ENCODE results near the gene TIPRL.
"Not testable (repeated sequence)": the region's sequence is repeated elsewhere in the genome, so short reads cannot be mapped to it uniquely, and the experiment has no call there.

Gene TIPRL

GRCh38 chr1:168163670-168164069, 15.1 kb upstream of the TIPRL start:
- no peak overlapping the region for H3K4me3 ChIP-seq (ENCODE audit: low read depth, low read length)
- no peaks in the 10 kb centered on the region for H3K36me3 ChIP-seq (ENCODE audit: control insufficient read depth, insufficient read depth, low read length)
- H3K4me1 ChIP-seq (ENCODE audit: control insufficient read depth, insufficient read depth, low read length) = no peaks in the 10 kb centered on the region
- no peak overlapping the region for H3K9ac ChIP-seq (ENCODE audit: low read depth, low read length)
- H3K27me3 ChIP-seq (ENCODE audit: control insufficient read depth, insufficient read depth, low read length) = no peaks in the 10 kb centered on the region
- H3K9me3 ChIP-seq (ENCODE audit: control insufficient read depth, insufficient read depth, low read length) = no peaks in the 10 kb centered on the region

- Histone ChIP-seq H3K4me3 (ENCODE audit: low read depth, low read length) (no peak overlapping the region), H3K9me3 (ENCODE audit: control insufficient read depth, insufficient read depth, low read length) (no peaks in the 10 kb centered on the region), H3K9ac (ENCODE audit: low read depth, low read length) (no peak overlapping the region), H3K27me3 (ENCODE audit: control insufficient read depth, insufficient read depth, low read length) (no peaks in the 10 kb centered on the region), H3K36me3 (ENCODE audit: control insufficient read depth, insufficient read depth, low read length) (no peaks in the 10 kb centered on the region), H3K4me1 (ENCODE audit: control insufficient read depth, insufficient read depth, low read length) (no peaks in the 10 kb centered on the region)
These were observed 14.0 kb upstream of the TIPRL start for GRCh38 chr1:168164771-168165170.

- H3K9me3 ChIP-seq (ENCODE audit: control insufficient read depth, insufficient read depth, low read length) = no peaks in the 10 kb centered on the region
- H3K27me3 ChIP-seq (ENCODE audit: control insufficient read depth, insufficient read depth, low read length) = no peaks in the 10 kb centered on the region
- no peak overlapping the region for H3K4me3 ChIP-seq (ENCODE audit: low read depth, low read length)
- H3K9ac ChIP-seq (ENCODE audit: low read depth, low read length) = no peak overlapping the region
- H3K4me1 ChIP-seq (ENCODE audit: control insufficient read depth, insufficient read depth, low read length) = no peaks in the 10 kb centered on the region
- H3K36me3 ChIP-seq (ENCODE audit: control insufficient read depth, insufficient read depth, low read length) = no peaks in the 10 kb centered on the region
These were observed 11.0 kb upstream of the TIPRL start for GRCh38 chr1:168167806-168168205.

- no peaks in the 10 kb centered on the region for H3K27me3 ChIP-seq (ENCODE audit: control insufficient read depth, insufficient read depth, low read length)
- no peak overlapping the region for H3K9ac ChIP-seq (ENCODE audit: low read depth, low read length)
- H3K4me1 ChIP-seq (ENCODE audit: control insufficient read depth, insufficient read depth, low read length) = no peaks in the 10 kb centered on the region
- no peaks in the 10 kb centered on the region for H3K9me3 ChIP-seq (ENCODE audit: control insufficient read depth, insufficient read depth, low read length)
- no peaks in the 10 kb centered on the region for H3K36me3 ChIP-seq (ENCODE audit: control insufficient read depth, insufficient read depth, low read length)
- H3K4me3 ChIP-seq (ENCODE audit: low read depth, low read length) = no peak overlapping the region
These were observed 7.9 kb upstream of the TIPRL start for GRCh38 chr1:168170564-168171508.

- Histone ChIP-seq H3K36me3 (ENCODE audit: control insufficient read depth, insufficient read depth, low read length) (no peaks in the 10 kb centered on the region), H3K4me1 (ENCODE audit: control insufficient read depth, insufficient read depth, low read length) (no peaks in the 10 kb centered on the region), H3K9me3 (ENCODE audit: control insufficient read depth, insufficient read depth, low read length) (no peaks in the 10 kb centered on the region), H3K9ac (ENCODE audit: low read depth, low read length) (no peak overlapping the region), H3K27me3 (ENCODE audit: control insufficient read depth, insufficient read depth, low read length) (no peaks in the 10 kb centered on the region), H3K4me3 (ENCODE audit: low read depth, low read length) (no peak overlapping the region)
These were observed 6.4 kb upstream of the TIPRL start for GRCh38 chr1:168172250-168172915.

GRCh38 chr1:168178227-168178637, 530 bp upstream of the TIPRL start:
- peak overlapping the region; percentile 32 for H3K4me3 ChIP-seq (ENCODE audit: low read depth, low read length)
- H3K4me1 ChIP-seq (ENCODE audit: control insufficient read depth, insufficient read depth, low read length) = peaks cover 5% of the 10 kb centered on the region
- H3K9me3 ChIP-seq (ENCODE audit: control insufficient read depth, insufficient read depth, low read length) = no peaks in the 10 kb centered on the region
- H3K9ac ChIP-seq (ENCODE audit: low read depth, low read length) = no peak overlapping the region
- no peaks in the 10 kb centered on the region for H3K27me3 ChIP-seq (ENCODE audit: control insufficient read depth, insufficient read depth, low read length)
- H3K36me3 ChIP-seq (ENCODE audit: control insufficient read depth, insufficient read depth, low read length) = no peaks in the 10 kb centered on the region

- H3K9ac ChIP-seq (ENCODE audit: low read depth, low read length) = peak overlapping the region; percentile 56
- peaks cover 5% of the 10 kb centered on the region for H3K4me1 ChIP-seq (ENCODE audit: control insufficient read depth, insufficient read depth, low read length)
- no peaks in the 10 kb centered on the region for H3K36me3 ChIP-seq (ENCODE audit: control insufficient read depth, insufficient read depth, low read length)
- no peaks in the 10 kb centered on the region for H3K9me3 ChIP-seq (ENCODE audit: control insufficient read depth, insufficient read depth, low read length)
- H3K27me3 ChIP-seq (ENCODE audit: control insufficient read depth, insufficient read depth, low read length) = no peaks in the 10 kb centered on the region
- peak overlapping the region; percentile 96 for H3K4me3 ChIP-seq (ENCODE audit: low read depth, low read length)
These were observed 831 bp downstream of the TIPRL start for GRCh38 chr1:168179438-168180147.

GRCh38 chr1:168180148-168180524, 1.4 kb downstream of the TIPRL start:
- H3K36me3 ChIP-seq (ENCODE audit: control insufficient read depth, insufficient read depth, low read length) = no peaks in the 10 kb centered on the region
- H3K4me3 ChIP-seq (ENCODE audit: low read depth, low read length) = peak overlapping the region; percentile 96
- H3K27me3 ChIP-seq (ENCODE audit: control insufficient read depth, insufficient read depth, low read length) = no peaks in the 10 kb centered on the region
- peaks cover 5% of the 10 kb centered on the region for H3K4me1 ChIP-seq (ENCODE audit: control insufficient read depth, insufficient read depth, low read length)
- H3K9ac ChIP-seq (ENCODE audit: low read depth, low read length) = peak overlapping the region; percentile 56
- no peaks in the 10 kb centered on the region for H3K9me3 ChIP-seq (ENCODE audit: control insufficient read depth, insufficient read depth, low read length)

- H3K9ac ChIP-seq (ENCODE audit: low read depth, low read length); H3K4me1 ChIP-seq (ENCODE audit: control insufficient read depth, insufficient read depth, low read length); H3K9me3 ChIP-seq (ENCODE audit: control insufficient read depth, insufficient read depth, low read length); H3K4me3 ChIP-seq (ENCODE audit: low read depth, low read length); H3K36me3 ChIP-seq (ENCODE audit: control insufficient read depth, insufficient read depth, low read length); H3K27me3 ChIP-seq (ENCODE audit: control insufficient read depth, insufficient read depth, low read length): not testable (repeated sequence)
These were observed 2.4 kb downstream of the TIPRL start for GRCh38 chr1:168181063-168181720.

- Histone ChIP-seq H3K27me3 (ENCODE audit: control insufficient read depth, insufficient read depth, low read length) (no peaks in the 10 kb centered on the region), H3K9ac (ENCODE audit: low read depth, low read length) (no peak overlapping the region), H3K4me1 (ENCODE audit: control insufficient read depth, insufficient read depth, low read length) (no peaks in the 10 kb centered on the region), H3K9me3 (ENCODE audit: control insufficient read depth, insufficient read depth, low read length) (no peaks in the 10 kb centered on the region), H3K4me3 (ENCODE audit: low read depth, low read length) (no peak overlapping the region), H3K36me3 (ENCODE audit: control insufficient read depth, insufficient read depth, low read length) (no peaks in the 10 kb centered on the region)
These were observed 8.4 kb downstream of the TIPRL start for GRCh38 chr1:168187177-168187576.

GRCh38 chr1:168190403-168190802, 11.6 kb downstream of the TIPRL start:
- Histone ChIP-seq H3K9me3 (ENCODE audit: control insufficient read depth, insufficient read depth, low read length) (no peaks in the 10 kb centered on the region), H3K4me1 (ENCODE audit: control insufficient read depth, insufficient read depth, low read length) (no peaks in the 10 kb centered on the region), H3K36me3 (ENCODE audit: control insufficient read depth, insufficient read depth, low read length) (no peaks in the 10 kb centered on the region), H3K9ac (ENCODE audit: low read depth, low read length) (no peak overlapping the region), H3K27me3 (ENCODE audit: control insufficient read depth, insufficient read depth, low read length) (no peaks in the 10 kb centered on the region), H3K4me3 (ENCODE audit: low read depth, low read length) (no peak overlapping the region)

All from iPS-15b (cell line).